GM12801 (cell line): ENCODE results near the gene UMAD1.

ENCODE experiments used
- CTCF ChIP-seq: IDR thresholded peaks from one replicate; pipeline ENCODE4 v1.5.1; 2011; ENCODE audit warnings: control low read depth; ENCODE audit not compliant: insufficient read length; ENCODE audit errors: extremely low read depth

The UMAD1 gene

GRCh38 chr7:7805511-7806153, 165.1 kb downstream of the UMAD1 start:
- no peak for TF ChIP-seq CTCF

GRCh38 chr7:7808156-7808555, 167.6 kb downstream of the UMAD1 start:
- no peak for TF ChIP-seq CTCF

- no peak for TF ChIP-seq CTCF
Measured at GRCh38 chr7:7808626-7809025, 168.1 kb downstream of the UMAD1 start.

- no peak for TF ChIP-seq CTCF
Measured at GRCh38 chr7:7810380-7810779, 169.8 kb downstream of the UMAD1 start.

- TF ChIP-seq CTCF = no peak
Measured at GRCh38 chr7:7810826-7811225, 170.3 kb downstream of the UMAD1 start.

GRCh38 chr7:7812112-7812511, 171.6 kb downstream of the UMAD1 start:
- TF ChIP-seq CTCF = no peak

GRCh38 chr7:7815395-7815794, 174.8 kb downstream of the UMAD1 start:
- no peak for TF ChIP-seq CTCF
